Uterus (tissue), 2 donors: ENCODE data around the gene TWIST2.

Experiments used
- CTCF ChIP-seq, 4 experiments: fragments of 200-600 bp in 2 of 4; fragments of 450-650 bp in 2 of 4; sonication (generic) in 2 of 4; IDR thresholded peaks; one replicate each; pipeline ENCODE4 v1.5.1; 2016 to 2019; ENCODE audit warnings: antibody characterized with exemption in 4 of 4, mild to moderate bottlenecking in 2 of 4, moderate library complexity in 1 of 4
- POLR2A ChIP-seq, 2 donors: fragments of 450-650 bp; IDR thresholded peaks; one replicate each; pipeline ENCODE4 v1.6.1; 2016; ENCODE audit warnings: antibody characterized with exemption in 2 of 2, mild to moderate bottlenecking in 1 of 2, moderate library complexity in 1 of 2

DNA sequence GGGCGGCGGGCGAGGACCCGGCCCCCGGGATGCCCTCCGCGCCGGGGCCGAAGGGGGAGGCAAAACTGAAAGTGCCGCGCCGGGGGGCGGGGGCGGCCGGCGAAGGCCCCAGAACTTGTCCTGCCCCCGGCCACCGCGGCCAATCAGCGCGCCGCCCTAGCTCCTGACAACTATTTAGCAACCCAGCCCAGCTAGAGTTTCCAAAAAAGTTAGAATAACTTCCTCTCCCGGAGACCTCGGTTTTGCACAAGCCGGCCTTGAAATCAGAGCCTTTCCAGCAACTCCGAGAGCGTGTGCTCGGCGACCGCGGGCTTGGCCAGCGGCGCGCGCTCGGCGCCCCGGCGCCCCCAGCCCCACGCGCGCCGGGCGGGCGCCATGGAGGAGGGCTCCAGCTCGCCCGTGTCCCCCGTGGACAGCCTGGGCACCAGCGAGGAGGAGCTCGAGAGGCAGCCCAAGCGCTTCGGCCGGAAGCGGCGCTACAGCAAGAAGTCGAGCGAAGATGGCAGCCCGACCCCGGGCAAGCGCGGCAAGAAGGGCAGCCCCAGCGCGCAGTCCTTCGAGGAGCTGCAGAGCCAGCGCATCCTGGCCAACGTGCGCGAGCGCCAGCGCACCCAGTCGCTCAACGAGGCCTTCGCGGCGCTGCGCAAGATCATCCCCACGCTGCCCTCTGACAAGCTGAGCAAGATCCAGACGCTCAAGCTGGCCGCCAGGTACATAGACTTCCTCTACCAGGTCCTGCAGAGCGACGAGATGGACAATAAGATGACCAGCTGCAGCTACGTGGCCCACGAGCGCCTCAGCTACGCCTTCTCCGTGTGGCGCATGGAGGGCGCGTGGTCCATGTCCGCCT lies at the start of gene TWIST2:
- TF ChIP-seq CTCF (IDR thresholded peaks at IDR 0.05) = peak in 2 of 4 experiments; percentile 22 to 48
- TF ChIP-seq POLR2A (IDR thresholded peaks at IDR 0.05) = peak; percentile 73 to 80
